Tibial nerve (tissue), 4 donors: ENCODE measurements around the gene CD320.
"Not testable (repeated sequence)": the region's sequence is repeated elsewhere in the genome, so short reads cannot be mapped to it uniquely, and the experiment has no call there.

ENCODE experiments used
- EP300 ChIP-seq, 2 donors: sonication (generic); formaldehyde crosslinking; IDR thresholded peaks; one replicate each; pipeline ENCODE4 v1.6.1; 2017; ENCODE audit warnings: antibody characterized with exemption in 2 of 2, mild to moderate bottlenecking in 1 of 2
- POLR2A ChIP-seq, 2 donors: fragments of 450-650 bp; IDR thresholded peaks; one replicate each; pipeline ENCODE4 v1.6.1; 2017; ENCODE audit warnings: antibody characterized with exemption in 2 of 2, mild to moderate bottlenecking in 2 of 2, moderate library complexity in 2 of 2
- TF ChIP-seq, protein P1 (sequence below), 5 experiments: fragments of 200-600 bp in 3 of 5; fragments of 450-650 bp in 2 of 5; sonication (generic) in 3 of 5; IDR thresholded peaks; one replicate each; pipeline ENCODE4 v1.5.1; 2016 to 2019; ENCODE audit warnings: antibody characterized with exemption in 5 of 5, mild to moderate bottlenecking in 3 of 5, moderate library complexity in 2 of 5

DNA sequence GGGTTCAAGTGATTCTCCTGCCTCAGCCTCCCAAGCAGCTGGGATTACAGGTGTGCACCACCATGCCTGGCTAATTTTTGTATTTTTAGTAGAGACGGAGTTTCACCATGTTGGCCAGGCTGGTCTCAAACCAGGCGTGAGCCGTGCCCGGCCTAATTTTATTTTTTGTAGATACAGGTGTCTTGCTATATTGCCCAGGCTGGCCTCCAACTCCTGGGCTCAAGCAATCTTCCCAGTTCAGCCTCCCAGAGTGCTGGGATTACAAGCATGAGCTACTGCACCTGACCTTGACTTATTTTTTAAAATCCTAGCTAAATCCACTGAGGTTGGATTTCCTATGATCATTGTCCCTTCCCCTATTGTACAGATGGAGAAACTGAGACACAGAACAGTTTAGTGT lies 33.3 kb upstream of the CD320 start:
- TF ChIP-seq, protein P1, sequence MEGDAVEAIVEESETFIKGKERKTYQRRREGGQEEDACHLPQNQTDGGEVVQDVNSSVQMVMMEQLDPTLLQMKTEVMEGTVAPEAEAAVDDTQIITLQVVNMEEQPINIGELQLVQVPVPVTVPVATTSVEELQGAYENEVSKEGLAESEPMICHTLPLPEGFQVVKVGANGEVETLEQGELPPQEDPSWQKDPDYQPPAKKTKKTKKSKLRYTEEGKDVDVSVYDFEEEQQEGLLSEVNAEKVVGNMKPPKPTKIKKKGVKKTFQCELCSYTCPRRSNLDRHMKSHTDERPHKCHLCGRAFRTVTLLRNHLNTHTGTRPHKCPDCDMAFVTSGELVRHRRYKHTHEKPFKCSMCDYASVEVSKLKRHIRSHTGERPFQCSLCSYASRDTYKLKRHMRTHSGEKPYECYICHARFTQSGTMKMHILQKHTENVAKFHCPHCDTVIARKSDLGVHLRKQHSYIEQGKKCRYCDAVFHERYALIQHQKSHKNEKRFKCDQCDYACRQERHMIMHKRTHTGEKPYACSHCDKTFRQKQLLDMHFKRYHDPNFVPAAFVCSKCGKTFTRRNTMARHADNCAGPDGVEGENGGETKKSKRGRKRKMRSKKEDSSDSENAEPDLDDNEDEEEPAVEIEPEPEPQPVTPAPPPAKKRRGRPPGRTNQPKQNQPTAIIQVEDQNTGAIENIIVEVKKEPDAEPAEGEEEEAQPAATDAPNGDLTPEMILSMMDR (IDR thresholded peaks at IDR 0.05): not testable (repeated sequence)
- not testable (repeated sequence) for TF ChIP-seq EP300, POLR2A (IDR thresholded peaks at IDR 0.05)
